Cardiac fibroblast (primary cell): Measurements from ENCODE around the gene IL27RA.

ENCODE experiments used
- DNase-seq, 2 donors: peaks; one replicate each; pipeline versions ENCODE4 v3.0.0 to v3.0.0-alpha.2; 2010; ENCODE audit warnings: low read depth in 2 of 2
- H3K4me3 ChIP-seq, 2 donors: replicated peaks in 1 of 2; 1 replicate in 1 of 2; 2 replicates in 1 of 2; pipeline ENCODE4 v1.5.1; 2011; ENCODE audit warnings: low read depth in 2 of 2, low read length in 2 of 2, mild to moderate bottlenecking in 2 of 2, moderate library complexity in 1 of 2
- TF ChIP-seq, protein P1 (sequence below): IDR thresholded peaks from one replicate; pipeline ENCODE4 v1.5.1; 2011; ENCODE audit warnings: low read depth, mild to moderate bottlenecking, low read length, inconsistent platforms

IL27RA gene

DNA sequence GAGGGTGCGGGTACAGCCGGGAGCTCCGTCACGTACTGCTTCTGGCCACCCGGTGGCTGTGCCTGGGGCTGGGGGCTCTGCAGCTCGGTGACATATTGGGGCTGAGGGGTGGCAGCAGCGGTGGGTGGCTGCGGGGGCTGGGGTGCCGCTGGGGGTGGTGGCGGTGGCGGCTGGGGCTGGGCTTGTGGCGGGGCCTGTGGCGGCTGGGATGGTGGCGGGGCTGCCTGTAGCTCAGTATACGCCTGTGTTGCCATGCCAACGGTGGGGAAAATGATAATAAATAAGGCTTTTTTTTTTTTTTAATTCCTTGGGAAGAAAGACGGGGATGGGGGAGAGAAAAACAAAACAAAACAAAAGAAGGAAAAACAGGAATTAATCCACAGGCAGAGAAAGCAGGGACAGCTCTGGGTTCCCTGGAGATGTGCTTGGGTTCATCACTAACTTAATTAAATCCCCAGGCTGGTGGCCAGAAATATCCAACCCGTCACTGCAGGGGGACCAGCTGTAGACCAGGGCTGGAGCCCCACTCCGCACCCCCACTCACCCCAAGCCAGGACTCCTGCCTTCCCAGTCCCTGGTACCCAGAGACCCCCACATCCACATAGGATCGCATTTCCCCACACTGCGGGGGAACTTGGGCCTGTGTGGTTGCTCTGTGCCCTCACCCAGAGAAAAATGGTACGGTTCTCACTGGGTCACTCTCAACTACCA, 37.8 kb upstream of the IL27RA start:
- no peak for DNase-seq
- TF ChIP-seq, protein P1, sequence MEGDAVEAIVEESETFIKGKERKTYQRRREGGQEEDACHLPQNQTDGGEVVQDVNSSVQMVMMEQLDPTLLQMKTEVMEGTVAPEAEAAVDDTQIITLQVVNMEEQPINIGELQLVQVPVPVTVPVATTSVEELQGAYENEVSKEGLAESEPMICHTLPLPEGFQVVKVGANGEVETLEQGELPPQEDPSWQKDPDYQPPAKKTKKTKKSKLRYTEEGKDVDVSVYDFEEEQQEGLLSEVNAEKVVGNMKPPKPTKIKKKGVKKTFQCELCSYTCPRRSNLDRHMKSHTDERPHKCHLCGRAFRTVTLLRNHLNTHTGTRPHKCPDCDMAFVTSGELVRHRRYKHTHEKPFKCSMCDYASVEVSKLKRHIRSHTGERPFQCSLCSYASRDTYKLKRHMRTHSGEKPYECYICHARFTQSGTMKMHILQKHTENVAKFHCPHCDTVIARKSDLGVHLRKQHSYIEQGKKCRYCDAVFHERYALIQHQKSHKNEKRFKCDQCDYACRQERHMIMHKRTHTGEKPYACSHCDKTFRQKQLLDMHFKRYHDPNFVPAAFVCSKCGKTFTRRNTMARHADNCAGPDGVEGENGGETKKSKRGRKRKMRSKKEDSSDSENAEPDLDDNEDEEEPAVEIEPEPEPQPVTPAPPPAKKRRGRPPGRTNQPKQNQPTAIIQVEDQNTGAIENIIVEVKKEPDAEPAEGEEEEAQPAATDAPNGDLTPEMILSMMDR: no peak
- no peak overlapping the region for H3K4me3 ChIP-seq

DNA sequence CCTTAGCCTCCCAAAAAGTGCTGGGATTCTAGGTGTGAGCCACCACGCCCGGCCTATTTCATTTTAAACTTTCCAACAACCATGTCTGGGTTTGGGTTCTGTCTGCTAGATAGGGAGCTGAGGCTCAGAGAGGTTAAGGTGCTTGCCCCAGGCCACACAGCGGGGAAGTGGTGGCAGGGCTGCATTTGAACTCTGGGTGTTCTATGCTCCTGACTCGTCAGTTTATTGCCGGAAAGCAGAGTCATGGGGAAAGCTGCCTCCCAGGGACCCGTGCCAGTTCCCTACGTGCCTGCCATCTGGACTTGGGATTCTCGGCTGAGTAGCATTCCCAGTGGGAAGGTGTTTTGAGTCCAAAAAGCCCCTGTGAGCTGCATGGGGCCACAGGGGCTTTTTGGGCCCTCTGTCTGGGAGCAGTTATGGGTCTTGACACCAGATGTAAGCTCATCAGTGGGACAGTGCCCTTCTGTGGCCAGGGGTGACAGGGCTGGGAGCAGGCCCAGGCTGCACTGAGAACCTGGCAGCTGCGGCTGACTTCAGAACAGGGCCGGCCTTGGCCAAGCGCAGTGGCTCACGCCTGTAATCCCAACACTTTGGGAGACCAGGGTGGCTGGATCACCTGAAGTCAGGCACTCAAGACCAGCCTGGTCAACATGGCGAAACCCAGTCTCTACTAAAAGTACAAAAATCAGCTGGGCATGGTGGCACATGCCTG, 36.4 kb upstream of the IL27RA start:
- TF ChIP-seq, protein P1: no peak
- no peak overlapping the region for H3K4me3 ChIP-seq
- DNase-seq: peak; percentile 33 to 46

DNA sequence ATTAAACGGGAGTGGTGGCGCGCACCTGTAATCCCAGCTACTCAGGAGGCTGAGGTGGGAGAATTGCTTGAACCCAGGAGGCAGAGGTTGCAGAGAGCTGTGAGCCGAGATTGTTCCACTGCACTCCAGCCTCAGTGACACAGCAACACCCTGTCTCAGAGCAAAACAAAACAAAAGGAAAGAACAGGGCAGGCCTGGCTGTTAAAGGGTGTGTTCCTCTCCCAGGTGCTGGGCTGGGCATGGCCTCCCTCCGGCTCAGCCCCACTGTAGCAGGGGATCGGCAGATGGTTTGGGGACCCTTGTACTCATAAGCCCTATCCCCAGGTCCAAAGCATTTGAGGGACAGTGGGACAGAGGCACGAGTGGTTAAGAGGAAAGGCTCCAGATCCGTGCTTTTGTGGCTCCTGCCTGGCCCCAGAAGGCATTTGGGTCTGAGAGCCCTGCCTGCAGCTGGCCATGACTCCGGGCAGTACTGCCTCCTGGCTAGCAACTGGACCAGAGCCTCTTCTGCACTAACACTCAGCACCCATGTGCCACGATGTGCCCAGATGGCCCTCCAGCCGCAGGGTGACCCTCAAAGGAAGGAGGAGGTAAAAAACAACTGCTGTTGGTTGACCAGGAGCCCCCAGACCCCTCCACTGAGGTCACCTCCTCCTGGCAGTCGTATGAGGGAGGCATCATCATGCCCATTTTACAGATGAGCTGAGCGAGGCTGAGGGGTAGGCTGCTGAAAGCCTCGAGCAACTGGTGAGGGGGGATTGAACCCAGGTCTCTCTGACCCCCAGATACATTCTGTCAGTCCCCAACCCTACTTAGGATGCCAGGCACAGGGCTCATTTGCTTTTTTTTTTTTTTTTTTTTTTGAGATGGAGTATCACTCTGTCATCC, 35.4 kb upstream of the IL27RA start:
- TF ChIP-seq, protein P1: no peak
- DNase-seq: no peak
- H3K4me3 ChIP-seq: no peak overlapping the region

DNA sequence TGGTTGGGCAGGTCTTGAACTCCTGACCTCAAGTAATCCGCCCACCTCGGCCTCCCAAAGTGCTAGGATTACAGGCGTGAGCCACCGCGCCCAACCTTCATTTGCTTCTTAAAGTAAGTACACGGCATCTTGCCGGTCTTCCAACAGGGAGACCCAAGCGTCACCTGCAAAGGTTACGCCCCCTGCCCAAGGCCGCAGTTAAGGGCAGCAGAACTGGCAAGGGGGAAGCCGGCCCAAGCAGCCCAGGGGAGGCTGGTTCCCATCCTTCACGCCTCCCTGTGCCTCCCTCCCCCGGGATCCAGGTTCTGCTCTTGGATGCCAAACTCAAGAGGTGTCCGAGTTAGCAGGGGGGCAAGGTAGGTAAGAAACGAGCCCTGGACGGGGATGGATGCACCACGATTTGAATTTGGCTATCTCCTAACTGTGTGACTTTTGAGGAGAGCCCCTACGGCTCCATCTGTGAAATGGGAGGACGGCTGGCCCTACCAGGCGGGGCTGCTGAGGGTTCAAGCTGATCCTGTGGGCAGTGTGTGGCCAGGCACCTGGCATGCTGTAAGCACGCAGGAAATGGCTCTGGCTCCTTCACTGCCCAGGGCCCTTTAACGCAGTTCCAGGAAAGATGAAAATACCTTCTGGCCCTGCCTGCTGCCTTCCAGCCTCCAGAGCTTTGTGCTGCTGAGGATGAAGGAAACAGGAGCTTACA, 34.5 kb upstream of the IL27RA start:
- TF ChIP-seq, protein P1: no peak
- H3K4me3 ChIP-seq: no peak overlapping the region
- no peak for DNase-seq

DNA sequence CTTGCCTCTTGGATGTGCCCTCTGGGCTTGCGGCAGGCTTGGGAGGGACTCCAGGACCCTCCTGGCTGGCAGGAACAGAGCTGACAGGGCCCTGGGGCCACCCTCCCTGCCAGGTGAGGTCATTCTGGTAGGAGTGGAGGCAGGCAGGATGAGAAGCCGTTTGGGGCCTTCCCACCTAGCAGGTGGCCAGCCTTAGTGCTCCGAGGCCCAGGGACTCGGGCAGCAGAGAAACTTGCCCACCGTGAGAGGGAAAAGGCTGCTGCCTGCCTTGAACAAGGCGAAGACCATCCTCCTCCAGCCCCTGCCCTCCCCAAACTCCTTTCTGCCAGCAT, 34.0 kb upstream of the IL27RA start:
- TF ChIP-seq, protein P1: no peak
- no peak for DNase-seq

DNA sequence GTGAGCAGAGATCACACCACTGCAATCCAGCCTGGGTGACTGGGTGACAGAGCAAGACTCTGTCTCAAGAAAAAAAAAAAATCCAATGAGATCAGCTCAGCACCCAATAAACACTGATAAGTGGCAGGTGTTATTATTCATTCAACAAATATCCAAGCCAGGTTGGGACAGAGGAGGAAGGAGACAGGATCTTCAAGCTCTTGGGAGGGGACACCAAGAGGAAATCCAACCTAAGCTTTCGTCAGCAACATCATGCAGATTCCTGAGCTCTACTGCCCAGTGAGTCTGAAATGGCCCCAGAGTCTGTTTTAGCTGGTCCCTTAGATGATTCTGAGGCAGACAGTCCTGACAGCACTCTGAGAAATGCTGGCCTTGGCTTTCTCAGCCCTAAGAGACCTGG, 33.1 kb upstream of the IL27RA start:
- no peak for DNase-seq
- TF ChIP-seq, protein P1: no peak
- H3K4me3 ChIP-seq: no peak overlapping the region

More for the DNA sequence above, 34.0 kb upstream of the IL27RA start:
- H3K4me3 ChIP-seq: no peak overlapping the region
